Measurements from ENCODE around the gene ARID5B. TPM values are rescaled to one million over a fixed set of nuclear protein-coding genes. Genes with fewer than 3 reads are reported as not detected.

ARID5B gene
- total and polyA plus RNA-seq, 2 experiments from 2014 or later = 53.2 to 55.0 TPM

DNA sequence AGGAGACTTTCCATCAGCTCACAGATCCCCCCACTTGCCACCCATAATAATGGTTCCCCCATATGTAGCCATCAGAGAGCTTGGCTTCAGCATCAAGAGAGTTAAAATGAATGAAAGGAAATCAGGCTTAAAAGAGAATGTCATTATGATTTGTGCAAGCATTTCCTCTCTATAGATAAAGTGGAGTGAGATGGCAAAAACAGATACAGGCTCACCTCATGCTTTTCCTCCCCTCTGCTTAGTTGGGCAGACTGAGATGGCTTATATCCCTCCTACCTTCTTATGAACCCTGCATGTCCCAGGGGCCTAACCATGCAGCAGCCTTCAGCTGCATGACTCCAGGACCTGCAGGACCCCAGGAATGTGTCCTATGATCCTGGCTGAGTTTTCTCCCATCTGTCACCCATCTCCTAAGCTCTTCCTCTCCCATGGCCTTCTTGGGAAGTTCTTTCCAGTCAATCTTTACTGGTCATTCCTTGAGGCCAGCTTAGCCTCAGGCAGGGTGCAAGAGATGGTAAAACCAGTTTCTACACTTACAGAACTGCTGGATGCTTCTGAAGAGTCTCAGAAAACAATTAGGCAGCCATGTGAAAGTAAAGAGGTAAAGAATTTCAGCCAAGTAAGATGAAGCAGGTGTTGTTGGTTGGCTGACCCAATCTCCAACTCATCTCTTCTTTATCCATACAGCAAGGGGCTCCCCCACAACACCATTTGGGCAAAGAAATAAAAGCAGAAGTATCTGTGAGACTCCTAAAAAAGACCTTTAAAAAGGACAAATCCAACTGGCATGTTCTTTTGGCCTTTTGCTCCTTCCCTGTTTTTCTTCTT lies 207.5 kb downstream of the ARID5B start:
- H3K27me3 ChIP-seq = no peaks in the 10 kb centered on the region
- TF ChIP-seq, protein P1, sequence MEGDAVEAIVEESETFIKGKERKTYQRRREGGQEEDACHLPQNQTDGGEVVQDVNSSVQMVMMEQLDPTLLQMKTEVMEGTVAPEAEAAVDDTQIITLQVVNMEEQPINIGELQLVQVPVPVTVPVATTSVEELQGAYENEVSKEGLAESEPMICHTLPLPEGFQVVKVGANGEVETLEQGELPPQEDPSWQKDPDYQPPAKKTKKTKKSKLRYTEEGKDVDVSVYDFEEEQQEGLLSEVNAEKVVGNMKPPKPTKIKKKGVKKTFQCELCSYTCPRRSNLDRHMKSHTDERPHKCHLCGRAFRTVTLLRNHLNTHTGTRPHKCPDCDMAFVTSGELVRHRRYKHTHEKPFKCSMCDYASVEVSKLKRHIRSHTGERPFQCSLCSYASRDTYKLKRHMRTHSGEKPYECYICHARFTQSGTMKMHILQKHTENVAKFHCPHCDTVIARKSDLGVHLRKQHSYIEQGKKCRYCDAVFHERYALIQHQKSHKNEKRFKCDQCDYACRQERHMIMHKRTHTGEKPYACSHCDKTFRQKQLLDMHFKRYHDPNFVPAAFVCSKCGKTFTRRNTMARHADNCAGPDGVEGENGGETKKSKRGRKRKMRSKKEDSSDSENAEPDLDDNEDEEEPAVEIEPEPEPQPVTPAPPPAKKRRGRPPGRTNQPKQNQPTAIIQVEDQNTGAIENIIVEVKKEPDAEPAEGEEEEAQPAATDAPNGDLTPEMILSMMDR (IDR thresholded peaks at IDR 0.05; ENCODE audit: poor library complexity) = no peak
- TF ChIP-seq EZH2 (IDR thresholded peaks at IDR 0.05; ENCODE audit: borderline replicate concordance) = no peak
- TF ChIP-seq EZH2phosphoT487 (IDR thresholded peaks at IDR 0.05; ENCODE audit: low read depth, severe bottlenecking, unreplicated experiment) = no peak
- no peak overlapping the region for H2AFZ ChIP-seq
- no peaks in the 10 kb centered on the region for H3K4me1 ChIP-seq (ENCODE audit: insufficient read depth)
- DNase-seq (ENCODE audit: low spot score) = no peak
- H4K20me1 ChIP-seq (ENCODE audit: insufficient read depth, poor library complexity, severe bottlenecking) = no peaks in the 10 kb centered on the region
- no peaks in the 10 kb centered on the region for H3K79me2 ChIP-seq
- no peak overlapping the region for H3K4me2 ChIP-seq
- no peak overlapping the region for H3K27ac ChIP-seq
- no peaks in the 10 kb centered on the region for H3K36me3 ChIP-seq (replicated peaks; ENCODE audit: insufficient read depth, low read depth)
- no peaks in the 10 kb centered on the region for H3K9me3 ChIP-seq (ENCODE audit: low read depth)
- no peaks in the 10 kb centered on the region for H3K9me2 ChIP-seq (replicated peaks; ENCODE audit: insufficient read depth)
- no peak overlapping the region for H3K4me3 ChIP-seq

GRCh38 chr10:62109587-62110293 lies 208.2 kb downstream of the ARID5B start:
- H2AFZ ChIP-seq = no peak overlapping the region
- DNase-seq (ENCODE audit: low spot score) = no peak
- 100% methylated on average over 1 of the region's 1 CpG for WGBS (ENCODE audit: low lambda C conversion rate, missing lambda C conversion rate)
- no peaks in the 10 kb centered on the region for H3K79me2 ChIP-seq
- no peaks in the 10 kb centered on the region for H3K9me2 ChIP-seq (replicated peaks; ENCODE audit: insufficient read depth)
- no peaks in the 10 kb centered on the region for H3K9me3 ChIP-seq (ENCODE audit: low read depth)
- H4K20me1 ChIP-seq (ENCODE audit: insufficient read depth, poor library complexity, severe bottlenecking) = no peaks in the 10 kb centered on the region
- no peaks in the 10 kb centered on the region for H3K36me3 ChIP-seq (replicated peaks; ENCODE audit: insufficient read depth, low read depth)
- H3K4me2 ChIP-seq = no peak overlapping the region
- no peak overlapping the region for H3K27ac ChIP-seq
- no peak overlapping the region for H3K4me3 ChIP-seq
- H3K27me3 ChIP-seq = no peaks in the 10 kb centered on the region
- no peak for TF ChIP-seq EZH2phosphoT487 (IDR thresholded peaks at IDR 0.05; ENCODE audit: low read depth, severe bottlenecking, unreplicated experiment)
- H3K4me1 ChIP-seq (ENCODE audit: insufficient read depth) = no peaks in the 10 kb centered on the region

DNA sequence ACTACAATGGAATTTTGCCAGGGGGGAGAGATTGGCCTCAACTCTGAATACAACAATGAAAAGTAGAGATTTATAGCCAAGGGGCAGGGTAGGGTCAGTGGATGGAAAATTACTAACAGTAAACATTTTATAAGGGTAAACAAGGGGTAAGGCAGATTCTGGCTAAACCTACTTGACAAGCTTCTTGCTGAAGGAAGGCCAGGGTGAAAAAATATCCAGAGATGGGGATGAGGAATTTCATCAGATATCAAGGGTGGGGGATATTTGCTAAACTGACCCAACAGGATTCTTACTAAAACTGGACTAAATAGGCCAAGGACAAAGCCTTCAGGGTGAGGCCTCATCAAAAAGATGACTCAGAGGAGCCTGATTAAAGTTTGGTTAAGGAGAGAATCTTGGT lies 210.8 kb downstream of the ARID5B start:
- H3K4me2 ChIP-seq = no peak overlapping the region
- no peak overlapping the region for H2AFZ ChIP-seq

More for the DNA sequence above, 210.8 kb downstream of the ARID5B start:
- Histone ChIP-seq H3K9me3 (ENCODE audit: low read depth) (no peaks in the 10 kb centered on the region), H3K27ac (no peak overlapping the region), H3K79me2 (no peaks in the 10 kb centered on the region), H4K20me1 (ENCODE audit: insufficient read depth, poor library complexity, severe bottlenecking) (no peaks in the 10 kb centered on the region), H3K4me1 (ENCODE audit: insufficient read depth) (no peaks in the 10 kb centered on the region), H3K27me3 (no peaks in the 10 kb centered on the region), H3K9me2 (replicated peaks; ENCODE audit: insufficient read depth) (no peaks in the 10 kb centered on the region), H3K36me3 (replicated peaks; ENCODE audit: insufficient read depth, low read depth) (no peaks in the 10 kb centered on the region), H3K4me3 (no peak overlapping the region)
- DNase-seq (ENCODE audit: low spot score) = no peak
- TF ChIP-seq EZH2phosphoT487 (IDR thresholded peaks at IDR 0.05; ENCODE audit: low read depth, severe bottlenecking, unreplicated experiment) (no peak), EZH2 (IDR thresholded peaks at IDR 0.05; ENCODE audit: borderline replicate concordance) (no peak)
- TF ChIP-seq, protein P1 (IDR thresholded peaks at IDR 0.05; ENCODE audit: poor library complexity) = no peak
